HG03378 (cell line): ENCODE measurements around the gene IPCEF1.
"Not testable (repeated sequence)": the region's sequence is repeated elsewhere in the genome, so short reads cannot be mapped to it uniquely, and the experiment has no call there.

Experiments
- ATAC-seq: cut with Tn5 transposase; IDR thresholded peaks from one replicate; pipeline ENCODE4 v1.9.1; 2021; ENCODE audit warnings: mild to moderate bottlenecking, moderate library complexity; ENCODE audit not compliant: unreplicated experiment

Gene IPCEF1

GRCh38 chr6:154227862-154228520, 128.6 kb downstream of the IPCEF1 start:
- ATAC-seq = no peak

DNA sequence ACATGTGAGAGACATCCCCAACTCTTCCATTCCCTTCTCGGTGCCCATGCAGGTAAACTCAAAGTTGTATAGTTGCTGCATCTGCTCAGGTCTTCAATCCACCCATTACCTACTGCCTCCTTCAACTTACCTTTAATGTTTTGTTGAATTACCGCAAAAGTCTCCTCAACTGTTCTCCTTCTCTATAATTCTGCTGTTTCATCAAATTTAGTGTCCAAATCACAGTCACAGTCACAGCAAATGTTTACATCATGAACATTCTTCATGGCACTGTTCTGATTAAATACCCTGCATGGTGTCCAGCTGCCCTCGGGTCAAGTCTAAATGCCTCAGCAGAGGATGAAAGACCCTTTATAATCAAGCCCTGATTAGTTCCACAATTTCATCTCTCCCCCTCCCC, 130.1 kb downstream of the IPCEF1 start:
- no peak for ATAC-seq

- ATAC-seq = no peak
Observed at GRCh38 chr6:154223296-154223695, 133.3 kb downstream of the IPCEF1 start.

DNA sequence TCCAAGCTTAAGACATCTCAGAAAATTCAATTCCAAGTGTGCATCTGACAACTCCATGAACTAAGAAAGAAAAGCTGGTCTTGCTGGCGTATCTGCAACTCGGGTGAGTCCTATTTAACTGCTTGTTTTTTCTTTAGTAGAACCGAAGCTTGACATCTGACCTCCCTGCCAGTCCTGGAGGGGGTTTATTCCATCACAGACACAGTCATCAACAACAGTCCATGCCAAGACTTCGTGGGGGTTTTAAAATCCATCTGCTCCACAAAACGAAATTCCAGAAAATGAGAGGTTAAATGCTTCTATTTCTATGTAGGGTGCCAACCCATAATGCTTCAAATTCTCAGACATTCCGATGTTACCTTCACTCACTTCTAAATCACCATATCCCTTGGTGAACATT, 133.9 kb downstream of the IPCEF1 start:
- no peak for ATAC-seq

DNA sequence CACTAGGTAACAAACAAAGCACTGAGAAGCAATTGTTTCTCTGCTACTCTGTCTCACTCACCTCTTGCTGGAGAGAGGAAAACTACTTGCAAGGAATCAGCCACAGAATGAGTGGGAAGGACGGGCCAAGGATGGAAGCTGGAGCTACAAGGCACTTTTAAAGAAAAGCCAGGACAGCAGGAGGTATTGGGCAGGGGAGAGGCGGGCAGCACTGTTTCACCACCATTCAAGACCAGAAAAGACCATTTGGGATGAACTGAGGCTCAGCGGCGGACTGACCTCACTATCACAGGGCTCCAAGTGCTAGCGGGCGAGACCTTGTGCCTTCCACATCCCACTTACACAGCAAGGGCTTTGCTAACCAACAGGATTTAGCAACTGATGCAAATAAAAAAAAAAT, 137.4 kb downstream of the IPCEF1 start:
- ATAC-seq = no peak

- no peak for ATAC-seq
Observed at GRCh38 chr6:154218787-154219186, 137.8 kb downstream of the IPCEF1 start.

- no peak for ATAC-seq
Observed at GRCh38 chr6:154218301-154218700, 138.3 kb downstream of the IPCEF1 start.

- ATAC-seq = no peak
Observed at GRCh38 chr6:154213782-154214181, 142.8 kb downstream of the IPCEF1 start.

DNA sequence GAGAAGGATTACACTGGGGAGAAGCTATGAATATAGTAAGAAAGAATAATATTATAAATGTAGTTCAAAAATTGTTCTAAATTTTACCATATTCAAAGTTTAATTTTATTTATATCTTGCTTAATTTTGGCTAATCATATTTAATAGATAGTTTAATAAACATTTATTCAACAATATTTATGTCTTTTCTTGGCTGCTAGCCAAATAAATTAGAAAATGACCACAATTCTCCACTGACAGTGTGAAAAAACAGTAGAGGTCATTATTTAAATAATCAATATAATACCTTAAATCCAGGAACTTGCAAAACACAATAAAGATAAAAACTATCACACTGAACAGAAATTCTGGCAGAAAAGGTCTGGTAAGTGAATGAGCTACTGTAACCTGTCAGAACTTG, 145.9 kb downstream of the IPCEF1 start:
- no peak for ATAC-seq

DNA sequence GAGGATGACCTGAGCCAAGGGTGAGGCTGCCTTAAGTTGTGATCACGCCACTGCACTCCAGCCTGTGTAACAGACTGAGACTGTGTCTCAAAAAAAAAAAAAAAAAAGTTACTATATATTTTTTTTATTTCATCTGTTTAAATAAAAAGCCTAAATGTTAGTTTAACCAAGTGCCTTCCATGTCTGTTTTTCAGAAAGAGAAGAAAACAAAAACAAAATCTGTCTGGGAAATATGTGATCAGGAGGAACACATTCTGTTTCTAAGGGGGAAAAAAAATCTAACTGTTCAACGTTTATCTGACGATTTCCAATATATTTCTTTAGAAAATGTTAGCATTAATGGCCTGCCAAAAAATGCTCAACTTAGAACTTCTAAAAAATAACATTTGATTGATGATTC, 147.0 kb downstream of the IPCEF1 start:
- no peak for ATAC-seq

DNA sequence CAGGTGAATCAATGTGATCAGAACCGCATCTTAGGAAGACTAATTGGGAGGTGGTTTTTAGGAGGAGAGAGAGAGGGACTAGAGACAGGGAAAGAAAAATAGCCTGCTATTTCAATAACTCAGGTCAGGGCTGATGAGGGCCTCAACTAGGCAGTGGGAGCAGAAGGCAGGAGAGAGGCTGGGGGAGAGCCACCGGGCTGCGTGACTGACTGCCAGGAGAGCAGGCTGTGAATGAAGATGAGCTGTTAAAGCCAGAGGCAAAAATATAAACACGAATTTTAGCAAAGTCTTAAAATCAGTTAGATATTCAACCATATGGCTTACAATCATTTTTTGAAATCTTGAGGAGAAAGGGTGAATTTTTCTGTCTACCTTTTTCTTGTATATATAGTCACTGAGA, 149.6 kb downstream of the IPCEF1 start:
- no peak for ATAC-seq

GRCh38 chr6:154206141-154206540, 150.5 kb downstream of the IPCEF1 start:
- ATAC-seq = no peak

- ATAC-seq = no peak
Observed at GRCh38 chr6:154202958-154203357, 153.6 kb downstream of the IPCEF1 start.

GRCh38 chr6:154202339-154202738, 154.3 kb downstream of the IPCEF1 start:
- no peak for ATAC-seq

- ATAC-seq = not testable (repeated sequence)
Observed at GRCh38 chr6:154201688-154202087, 154.9 kb downstream of the IPCEF1 start.

DNA sequence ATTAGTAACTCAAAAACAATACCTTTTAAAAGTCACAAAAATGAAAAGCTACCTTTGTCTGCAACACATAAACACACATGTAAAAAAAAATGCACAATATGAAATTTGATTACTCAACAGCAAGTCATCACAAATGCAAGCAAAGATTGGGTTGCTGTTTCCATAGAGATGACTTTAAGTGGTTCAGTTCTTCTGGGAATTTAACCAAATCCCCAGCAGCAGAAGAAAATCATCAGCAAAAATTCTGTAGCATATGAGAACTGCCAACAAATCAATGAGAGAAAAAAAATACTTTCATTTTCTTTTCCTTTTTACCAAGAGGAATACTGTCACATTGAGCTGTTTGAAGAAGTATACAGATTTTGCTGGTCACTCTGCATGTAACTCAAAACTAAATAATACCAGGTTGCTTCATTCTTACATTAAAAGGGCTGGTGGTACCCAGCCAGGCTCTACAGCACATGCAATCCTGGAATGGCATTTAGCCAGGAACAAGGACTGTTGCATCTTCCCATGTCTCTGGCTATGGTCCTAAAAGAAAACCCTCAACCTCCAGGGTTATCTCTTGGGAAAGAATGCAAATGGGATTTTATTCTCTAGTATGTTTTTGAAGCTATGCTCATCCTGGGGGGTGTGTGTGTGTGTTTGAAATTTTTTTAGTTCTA, 159.3 kb downstream of the IPCEF1 start:
- no peak for ATAC-seq

DNA sequence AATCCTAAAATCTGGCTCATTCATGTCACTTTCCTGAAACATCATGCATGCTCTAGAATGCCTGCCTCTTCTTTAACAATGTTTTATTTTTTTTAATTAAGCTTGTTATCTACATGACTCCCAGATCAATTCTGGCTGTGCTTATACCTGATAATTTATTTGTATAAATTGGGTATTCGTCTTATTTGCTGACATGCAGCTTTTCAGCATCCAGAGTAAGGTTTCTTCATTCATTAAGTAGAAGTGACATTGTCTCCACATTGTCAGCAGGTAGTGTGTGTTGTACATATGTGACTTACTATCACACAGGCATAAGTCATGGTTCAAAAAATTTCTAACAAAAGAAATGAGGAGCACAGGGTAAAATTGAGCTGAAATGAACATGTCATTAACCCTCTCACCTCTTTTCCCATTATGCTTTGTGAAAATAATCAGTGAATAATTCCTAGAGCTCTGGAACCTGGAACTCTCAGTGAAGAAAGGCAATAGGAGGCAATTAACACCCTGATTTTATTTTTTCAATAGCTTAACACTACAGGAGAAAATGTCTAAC, 160.2 kb downstream of the IPCEF1 start:
- no peak for ATAC-seq

DNA sequence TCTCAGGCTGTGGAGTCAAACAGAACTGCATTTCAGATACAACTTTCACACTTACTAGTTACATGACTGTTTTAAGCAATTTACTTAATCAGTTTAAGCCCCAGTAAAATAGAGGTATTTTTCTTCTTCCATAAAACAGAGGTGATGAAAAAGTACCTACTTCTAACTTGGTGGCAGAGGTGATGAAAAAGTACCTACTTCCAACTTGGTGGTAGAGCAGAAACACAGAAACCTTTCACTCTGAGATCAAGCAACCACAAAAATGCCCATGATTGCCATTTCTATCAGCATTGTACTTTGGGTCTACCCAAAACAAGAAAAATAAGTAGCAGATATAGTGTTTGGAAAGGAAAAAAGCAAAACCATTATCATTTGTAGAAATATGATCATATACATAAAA, 168.9 kb downstream of the IPCEF1 start:
- ATAC-seq = no peak

DNA sequence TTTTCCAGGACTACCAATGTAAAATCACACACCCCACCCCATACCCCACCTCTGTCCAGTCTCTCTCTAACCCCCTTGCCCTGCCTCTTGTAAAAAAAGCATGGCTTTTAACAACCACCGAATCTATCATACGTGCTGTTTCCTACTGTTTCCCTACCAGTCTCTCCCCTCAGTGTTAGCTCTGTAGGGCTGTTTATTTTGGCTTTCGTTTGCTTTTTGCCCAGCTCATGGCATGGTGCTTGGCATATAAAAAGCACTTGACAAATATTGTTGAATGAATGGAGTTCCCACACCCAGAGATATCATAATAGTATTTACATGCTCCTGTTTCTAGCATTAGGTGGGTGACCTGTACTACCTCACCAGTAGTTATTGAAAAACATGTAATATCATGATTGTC, 169.4 kb downstream of the IPCEF1 start:
- ATAC-seq = no peak

DNA sequence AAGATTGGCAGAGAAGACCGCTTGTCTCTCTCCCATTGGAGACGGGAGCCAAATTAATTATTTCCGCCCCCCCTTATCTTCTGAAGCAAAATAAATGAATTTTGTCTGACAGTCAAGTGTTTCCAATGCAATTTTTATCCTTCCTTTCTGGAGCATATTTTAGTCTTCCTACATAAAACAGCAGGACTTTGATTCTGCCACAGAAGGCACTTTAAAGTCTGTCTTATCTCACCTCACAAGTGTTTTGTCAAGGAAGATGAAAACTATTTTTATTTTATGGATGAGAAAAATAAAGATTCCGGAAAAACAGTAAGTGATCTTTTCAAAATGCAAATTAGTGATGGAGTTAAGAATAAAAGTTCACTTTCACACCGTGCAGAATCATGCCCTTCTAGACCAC, 177.2 kb downstream of the IPCEF1 start:
- ATAC-seq = no peak

- ATAC-seq = not testable (repeated sequence)
Observed at GRCh38 chr6:154172393-154172792, 184.2 kb downstream of the IPCEF1 start.

DNA sequence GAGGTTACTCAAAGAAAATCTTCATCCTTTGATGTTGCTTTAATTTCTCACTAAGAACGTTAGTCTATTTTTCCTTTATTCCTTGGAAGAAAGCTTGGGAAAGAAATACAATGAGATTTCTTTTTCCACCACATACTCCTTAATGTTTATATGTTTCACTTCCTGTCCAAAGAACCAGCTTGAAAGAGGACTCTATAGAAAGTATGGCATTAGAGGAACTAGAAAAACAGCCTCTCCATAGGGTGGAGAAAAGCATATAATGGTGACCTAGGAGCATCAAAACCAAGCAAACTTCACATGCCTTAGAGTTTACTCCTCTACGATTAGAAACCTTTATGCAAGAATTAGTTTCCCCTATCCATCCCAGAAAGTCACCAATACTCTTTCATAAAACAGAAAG, 186.5 kb downstream of the IPCEF1 start:
- ATAC-seq = no peak
